Activated T-cell treated with anti-CD3 and anti-CD28 coated beads, Interleukin-2, amount 50 U/mL, for 72 hours (primary cell): ENCODE results near the gene PRKCE. TPM values are rescaled to one million over a fixed set of nuclear protein-coding genes. Genes with fewer than 3 reads are reported as not detected.

Experiments
- ATAC-seq, 2 donors: fragments of 150-1000 bp; cut with Tn5 transposase; replicated peaks in 1 of 2; 2 replicates each; pipeline ENCODE4 v1.10.0; 2021; ENCODE audit warnings: moderate library complexity in 2 of 2, mild to moderate bottlenecking in 1 of 2
- DNase-seq, 2 donors: peaks; one replicate each; pipeline ENCODE4 v3.0.0; 2021 to 2022; ENCODE audit warnings: mixed read lengths in 1 of 2
- H3K27ac Mint-ChIP-seq: one replicate; pipeline ENCODE4 v1.8.0; 2022; ENCODE audit warnings: mild to moderate bottlenecking, moderate library complexity, mixed read lengths
- H3K27me3 Mint-ChIP-seq: one replicate; pipeline ENCODE4 v1.8.0; 2022; ENCODE audit warnings: low read depth, mixed read lengths
- H3K36me3 Mint-ChIP-seq, 2 donors: one replicate each; pipeline ENCODE4 v1.8.0; 2022; ENCODE audit warnings: mixed read lengths in 2 of 2, mild to moderate bottlenecking in 1 of 2; ENCODE audit not compliant: insufficient read depth in 2 of 2
- H3K4me1 Mint-ChIP-seq: one replicate; pipeline ENCODE4 v1.8.0; 2022; ENCODE audit warnings: low read depth, mixed read lengths
- H3K4me3 Mint-ChIP-seq, 2 donors: one replicate each; pipeline ENCODE4 v1.8.0; 2022; ENCODE audit warnings: mild to moderate bottlenecking in 2 of 2, mixed read lengths in 2 of 2, moderate library complexity in 2 of 2
- H3K9me3 Mint-ChIP-seq, 2 donors: one replicate each; pipeline ENCODE4 v1.8.0; 2022; ENCODE audit warnings: mixed read lengths in 2 of 2
- total RNA-seq, 2 donors: library from RNA; stranded (reverse); gene quantifications; one replicate each; pipeline ENCODE4 v1.2.3, GENCODE V29; 2022

Gene PRKCE
- total RNA-seq, 2 donors from 2014 or later: 19.3 to 35.3 TPM

- Mint-ChIP-seq H3K9me3 (peaks cover 2% of the 10 kb centered on the region in 2 donors), H3K27ac (no peak overlapping the region), H3K4me1 (no peaks in the 10 kb centered on the region), H3K4me3 (no peak overlapping the region), H3K27me3 (no peaks in the 10 kb centered on the region), H3K36me3 (no peaks in the 10 kb centered on the region)
- DNase-seq: no peak
- no peak for ATAC-seq
These were observed 273.6 kb downstream of the PRKCE start for GRCh38 chr2:45925026-45925425.

- ATAC-seq (no peak), DNase-seq (no peak)
- Mint-ChIP-seq H3K4me1 (no peaks in the 10 kb centered on the region), H3K27ac (no peak overlapping the region), H3K27me3 (no peaks in the 10 kb centered on the region), H3K4me3 (no peak overlapping the region), H3K36me3 (no peaks in the 10 kb centered on the region), H3K9me3 (peaks cover 2% of the 10 kb centered on the region in 2 donors)
These were observed 274.3 kb downstream of the PRKCE start for GRCh38 chr2:45925636-45926366.

- peaks cover 2% of the 10 kb centered on the region in 2 donors for H3K9me3 Mint-ChIP-seq
- H3K4me1 Mint-ChIP-seq: no peaks in the 10 kb centered on the region
- ATAC-seq (no peak), DNase-seq (no peak)
- no peak overlapping the region for H3K27ac Mint-ChIP-seq
- H3K4me3 Mint-ChIP-seq: no peak overlapping the region
- H3K36me3 Mint-ChIP-seq: no peaks in the 10 kb centered on the region
- H3K27me3 Mint-ChIP-seq: no peaks in the 10 kb centered on the region
These were observed 277.5 kb downstream of the PRKCE start for GRCh38 chr2:45928946-45929345.

- Mint-ChIP-seq H3K27ac (no peak overlapping the region), H3K4me1 (no peaks in the 10 kb centered on the region), H3K4me3 (no peak overlapping the region)
These were observed 278.4 kb downstream of the PRKCE start for GRCh38 chr2:45929674-45930395.

GRCh38 chr2:45930396-45930792, 278.9 kb downstream of the PRKCE start:
- H3K36me3 Mint-ChIP-seq: no peaks in the 10 kb centered on the region
- no peak for DNase-seq
- H3K4me3 Mint-ChIP-seq: no peak overlapping the region
- peaks cover 2% of the 10 kb centered on the region in 2 donors for H3K9me3 Mint-ChIP-seq
- no peak for ATAC-seq
- no peaks in the 10 kb centered on the region for H3K4me1 Mint-ChIP-seq
- H3K27me3 Mint-ChIP-seq: no peaks in the 10 kb centered on the region
- H3K27ac Mint-ChIP-seq: no peak overlapping the region

More at GRCh38 chr2:45929674-45930395, 278.4 kb downstream of the PRKCE start:
- peaks cover 2% of the 10 kb centered on the region in 2 donors for H3K9me3 Mint-ChIP-seq
- ATAC-seq (no peak), DNase-seq (no peak)
- H3K36me3 Mint-ChIP-seq: no peaks in the 10 kb centered on the region
- H3K27me3 Mint-ChIP-seq: no peaks in the 10 kb centered on the region

- no peak for ATAC-seq
These were observed 281.0 kb downstream of the PRKCE start for GRCh38 chr2:45932278-45932975.

GRCh38 chr2:45935791-45936622, 284.5 kb downstream of the PRKCE start:
- Mint-ChIP-seq H3K36me3 (no peaks in the 10 kb centered on the region), H3K27me3 (no peaks in the 10 kb centered on the region)

More at GRCh38 chr2:45932278-45932975, 281.0 kb downstream of the PRKCE start:
- peaks cover 4% of the 10 kb centered on the region for H3K4me1 Mint-ChIP-seq
- peaks cover 2% of the 10 kb centered on the region in 2 donors for H3K9me3 Mint-ChIP-seq
- H3K36me3 Mint-ChIP-seq: no peaks in the 10 kb centered on the region
- H3K27ac Mint-ChIP-seq: no peak overlapping the region
- H3K27me3 Mint-ChIP-seq: no peaks in the 10 kb centered on the region
- no peak overlapping the region for H3K4me3 Mint-ChIP-seq
- no peak for DNase-seq

GRCh38 chr2:45936623-45936979, 285.1 kb downstream of the PRKCE start:
- peaks cover 4% of the 10 kb centered on the region for H3K4me1 Mint-ChIP-seq
- no peaks in the 10 kb centered on the region for H3K27me3 Mint-ChIP-seq
- ATAC-seq (no peak), DNase-seq (no peak)
- H3K4me3 Mint-ChIP-seq: no peak overlapping the region
- H3K9me3 Mint-ChIP-seq: no peaks in the 10 kb centered on the region
- no peaks in the 10 kb centered on the region for H3K36me3 Mint-ChIP-seq
- H3K27ac Mint-ChIP-seq: no peak overlapping the region

More at GRCh38 chr2:45935791-45936622, 284.5 kb downstream of the PRKCE start:
- Mint-ChIP-seq H3K27ac (no peak overlapping the region), H3K4me1 (peaks cover 4% of the 10 kb centered on the region), H3K4me3 (no peak overlapping the region), H3K9me3 (no peaks in the 10 kb centered on the region)
- peak; percentile 55 to 60 for DNase-seq
- ATAC-seq: peak; percentile 83 to 92

GRCh38 chr2:45937990-45938389, 286.5 kb downstream of the PRKCE start:
- H3K4me3 Mint-ChIP-seq: no peak overlapping the region
- no peak for ATAC-seq
- no peaks in the 10 kb centered on the region for H3K36me3 Mint-ChIP-seq
- no peaks in the 10 kb centered on the region for H3K9me3 Mint-ChIP-seq
- no peak overlapping the region for H3K27ac Mint-ChIP-seq
- H3K27me3 Mint-ChIP-seq: no peaks in the 10 kb centered on the region
- peaks cover 4% of the 10 kb centered on the region for H3K4me1 Mint-ChIP-seq
- DNase-seq: no peak

GRCh38 chr2:45938649-45939511, 287.4 kb downstream of the PRKCE start:
- Mint-ChIP-seq H3K36me3 (no peaks in the 10 kb centered on the region), H3K4me1 (peaks cover 4% of the 10 kb centered on the region)
- no peak for ATAC-seq

GRCh38 chr2:45941531-45942236, 290.2 kb downstream of the PRKCE start:
- no peaks in the 10 kb centered on the region for H3K27me3 Mint-ChIP-seq
- H3K27ac Mint-ChIP-seq: no peak overlapping the region
- ATAC-seq (no peak), DNase-seq (no peak)
- no peaks in the 10 kb centered on the region for H3K36me3 Mint-ChIP-seq
- H3K4me3 Mint-ChIP-seq: no peak overlapping the region
- H3K9me3 Mint-ChIP-seq: no peaks in the 10 kb centered on the region
- no peaks in the 10 kb centered on the region for H3K4me1 Mint-ChIP-seq

More at GRCh38 chr2:45938649-45939511, 287.4 kb downstream of the PRKCE start:
- DNase-seq: no peak
- no peak overlapping the region for H3K27ac Mint-ChIP-seq
- no peak overlapping the region for H3K4me3 Mint-ChIP-seq
- no peaks in the 10 kb centered on the region for H3K27me3 Mint-ChIP-seq
- H3K9me3 Mint-ChIP-seq: no peaks in the 10 kb centered on the region
